OCI-LY1 (cell line): Measurements from ENCODE around the gene CEP135.

Experiments used
- CTCF ChIP-seq: fragments of 200-600 bp; sonication (generic), shearing (Covaris generic); IDR thresholded peaks from 2 replicates; pipeline ENCODE4 v1.5.1; 2017; ENCODE audit warnings: mild to moderate bottlenecking, antibody characterized with exemption, low read length, moderate library complexity, mixed read lengths
- EZH2 ChIP-seq: fragments of 200-600 bp; sonication (generic), shearing (Covaris generic); IDR thresholded peaks from 2 replicates; pipeline ENCODE4 v1.8.0; 2017; ENCODE audit warnings: borderline replicate concordance, mixed run types, mild to moderate bottlenecking, antibody characterized with exemption, low read length, moderate library complexity, mixed read lengths

GRCh38 chr4:56082829-56083228 lies 134.1 kb downstream of the CEP135 start:
- TF ChIP-seq EZH2: no peak
- TF ChIP-seq CTCF: no peak
